Parathyroid adenoma (tissue), 2 donors: Measurements from ENCODE around the gene KCNC2.

ENCODE experiments used
- H2AFZ ChIP-seq: fragments of 300-600 bp; sonication (generic); one replicate; pipeline ENCODE4 v1.7.0; 2017; ENCODE audit warnings: antibody characterized with exemption, mild to moderate bottlenecking
- H3K27ac ChIP-seq: fragments of 300-600 bp; sonication (generic); one replicate; pipeline ENCODE4 v1.7.0; 2017
- H3K27me3 ChIP-seq: fragments of 300-600 bp; sonication (generic); one replicate; pipeline ENCODE4 v1.7.0; 2017; ENCODE audit warnings: low read length; ENCODE audit not compliant: control insufficient read depth, insufficient read depth
- H3K36me3 ChIP-seq: fragments of 300-600 bp; sonication (generic); one replicate; pipeline ENCODE4 v1.7.0; 2017; ENCODE audit warnings: low read length; ENCODE audit not compliant: control insufficient read depth, insufficient read depth
- H3K4me1 ChIP-seq: fragments of 300-600 bp; sonication (generic); one replicate; pipeline ENCODE4 v1.7.0; 2017; ENCODE audit warnings: control low read depth
- H3K4me2 ChIP-seq: fragments of 300-600 bp; sonication (generic); one replicate; pipeline ENCODE4 v1.7.0; 2017; ENCODE audit warnings: low read length
- H3K4me3 ChIP-seq: fragments of 300-600 bp; sonication (generic); one replicate; pipeline ENCODE4 v1.7.0; 2017; ENCODE audit warnings: low read depth, low read length
- H3K79me2 ChIP-seq: fragments of 300-600 bp; sonication (generic); one replicate; pipeline ENCODE4 v1.7.0; 2017; ENCODE audit warnings: control low read depth
- H3K9ac ChIP-seq: fragments of 300-600 bp; sonication (generic); one replicate; pipeline ENCODE4 v1.7.0; 2017; ENCODE audit warnings: mild to moderate bottlenecking
- H3K9me3 ChIP-seq: fragments of 300-600 bp; sonication (generic); one replicate; pipeline ENCODE4 v1.7.0; 2017; ENCODE audit warnings: low read length; ENCODE audit not compliant: control insufficient read depth
- CTCF ChIP-seq: fragments of 300-600 bp; sonication (generic); IDR thresholded peaks from one replicate; pipeline ENCODE4 v1.7.0; 2017; ENCODE audit warnings: antibody characterized with exemption, mild to moderate bottlenecking
- donor health status: primary hyperparathyroidism.

KCNC2 gene

DNA sequence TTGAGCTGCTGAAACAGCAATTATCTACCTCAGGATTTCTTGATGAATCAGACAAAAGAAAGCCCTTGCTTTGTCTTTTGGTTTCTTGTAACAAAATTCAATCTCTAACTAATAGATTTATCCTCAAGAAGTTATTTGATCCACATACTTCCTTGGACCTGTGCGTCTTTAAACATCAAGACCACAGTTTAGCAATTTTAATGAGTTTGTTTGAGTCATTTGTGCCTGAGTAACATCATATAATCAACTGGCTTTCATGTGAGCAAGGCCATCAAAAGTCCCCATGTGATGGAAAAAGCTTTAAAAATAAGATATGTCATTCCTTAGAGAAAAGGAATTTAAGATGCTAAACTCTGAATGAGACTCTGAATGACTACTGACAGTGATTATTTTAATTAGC is 52.3 kb downstream of the KCNC2 start:
- no peaks in the 10 kb centered on the region for H3K4me1 ChIP-seq
- H3K9me3 ChIP-seq, result no peaks in the 10 kb centered on the region
- H3K4me3 ChIP-seq, result no peak overlapping the region
- H3K79me2 ChIP-seq, result no peaks in the 10 kb centered on the region
- no peaks in the 10 kb centered on the region for H3K36me3 ChIP-seq
- TF ChIP-seq CTCF, result no peak
- H3K4me2 ChIP-seq, result no peak overlapping the region
- H3K27ac ChIP-seq, result no peak overlapping the region
- H3K9ac ChIP-seq, result no peak overlapping the region
- no peaks in the 10 kb centered on the region for H3K27me3 ChIP-seq
- H2AFZ ChIP-seq, result no peak overlapping the region

- H3K4me3 ChIP-seq, result no peak overlapping the region
- H3K27me3 ChIP-seq, result no peaks in the 10 kb centered on the region
- no peak overlapping the region for H2AFZ ChIP-seq
- H3K4me2 ChIP-seq, result no peak overlapping the region
- TF ChIP-seq CTCF, result no peak
- H3K9ac ChIP-seq, result no peak overlapping the region
- H3K4me1 ChIP-seq, result no peaks in the 10 kb centered on the region
- no peaks in the 10 kb centered on the region for H3K79me2 ChIP-seq
- H3K27ac ChIP-seq, result no peak overlapping the region
- no peaks in the 10 kb centered on the region for H3K36me3 ChIP-seq
- H3K9me3 ChIP-seq, result no peaks in the 10 kb centered on the region
These were observed 53.7 kb downstream of the KCNC2 start for GRCh38 chr12:75155962-75156361.

GRCh38 chr12:75154388-75154787 is 55.3 kb downstream of the KCNC2 start:
- no peaks in the 10 kb centered on the region for H3K79me2 ChIP-seq
- no peak overlapping the region for H2AFZ ChIP-seq
- no peaks in the 10 kb centered on the region for H3K27me3 ChIP-seq
- H3K27ac ChIP-seq, result no peak overlapping the region
- no peaks in the 10 kb centered on the region for H3K9me3 ChIP-seq
- no peak overlapping the region for H3K4me2 ChIP-seq
- H3K4me1 ChIP-seq, result no peaks in the 10 kb centered on the region
- no peak overlapping the region for H3K4me3 ChIP-seq
- no peak for TF ChIP-seq CTCF
- H3K9ac ChIP-seq, result no peak overlapping the region
- H3K36me3 ChIP-seq, result no peaks in the 10 kb centered on the region

DNA sequence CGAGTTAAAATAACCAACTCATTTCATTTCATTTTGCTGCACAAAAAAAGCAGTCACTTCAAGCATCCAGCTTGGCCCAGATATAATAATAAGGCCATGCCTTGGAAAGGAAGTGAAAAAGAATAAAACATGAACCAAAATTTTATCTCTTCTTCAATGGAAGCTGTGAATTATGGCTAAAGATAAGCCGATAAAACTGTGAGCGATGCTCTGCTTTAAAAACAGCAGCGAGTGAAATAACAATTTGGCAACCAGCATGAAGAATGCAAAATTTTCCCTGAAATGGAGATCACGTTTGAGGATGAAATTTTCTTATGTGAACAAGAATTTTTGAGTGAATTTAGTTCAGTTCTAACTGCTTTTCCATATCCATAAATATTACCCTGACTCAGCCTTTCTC is 70.4 kb downstream of the KCNC2 start:
- H3K4me3 ChIP-seq, result no peak overlapping the region
- H3K27ac ChIP-seq, result no peak overlapping the region

More for the DNA sequence above, 70.4 kb downstream of the KCNC2 start:
- no peaks in the 10 kb centered on the region for H3K36me3 ChIP-seq
- H3K4me2 ChIP-seq, result no peak overlapping the region
- no peak for TF ChIP-seq CTCF
- H2AFZ ChIP-seq, result no peak overlapping the region
- no peak overlapping the region for H3K9ac ChIP-seq
- no peaks in the 10 kb centered on the region for H3K4me1 ChIP-seq
- H3K79me2 ChIP-seq, result no peaks in the 10 kb centered on the region
- no peaks in the 10 kb centered on the region for H3K9me3 ChIP-seq
- H3K27me3 ChIP-seq, result no peaks in the 10 kb centered on the region
